HG02642 (cell line): ENCODE results near the gene REXO4.

Source experiments
- ATAC-seq: cut with Tn5 transposase; IDR thresholded peaks from one replicate; pipeline ENCODE4 v1.9.1; 2021; ENCODE audit warnings: mild to moderate bottlenecking; ENCODE audit not compliant: unreplicated experiment, poor library complexity

Gene REXO4

DNA sequence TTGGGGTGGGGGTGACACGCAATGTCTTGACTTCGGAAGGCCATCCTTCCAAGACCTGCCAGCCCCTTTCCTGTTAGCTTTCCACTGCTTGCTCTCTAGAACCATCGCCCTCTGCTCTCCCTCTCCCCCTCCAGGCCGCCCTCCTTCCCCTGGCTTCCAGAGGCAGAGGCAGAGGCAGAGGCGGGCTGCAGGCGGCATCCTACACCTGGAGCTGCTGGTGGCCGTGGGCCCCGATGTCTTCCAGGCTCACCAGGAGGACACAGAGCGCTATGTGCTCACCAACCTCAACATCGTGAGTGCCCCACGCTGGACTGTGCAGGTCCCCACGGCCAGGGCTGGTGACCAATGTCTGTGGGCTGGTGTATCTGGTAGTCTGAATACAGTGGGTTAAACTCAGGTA is 6.4 kb upstream of the REXO4 start:
- ATAC-seq, result no peak

- no peak for ATAC-seq
Measured at GRCh38 chr9:133423216-133423615, 5.4 kb upstream of the REXO4 start.

DNA sequence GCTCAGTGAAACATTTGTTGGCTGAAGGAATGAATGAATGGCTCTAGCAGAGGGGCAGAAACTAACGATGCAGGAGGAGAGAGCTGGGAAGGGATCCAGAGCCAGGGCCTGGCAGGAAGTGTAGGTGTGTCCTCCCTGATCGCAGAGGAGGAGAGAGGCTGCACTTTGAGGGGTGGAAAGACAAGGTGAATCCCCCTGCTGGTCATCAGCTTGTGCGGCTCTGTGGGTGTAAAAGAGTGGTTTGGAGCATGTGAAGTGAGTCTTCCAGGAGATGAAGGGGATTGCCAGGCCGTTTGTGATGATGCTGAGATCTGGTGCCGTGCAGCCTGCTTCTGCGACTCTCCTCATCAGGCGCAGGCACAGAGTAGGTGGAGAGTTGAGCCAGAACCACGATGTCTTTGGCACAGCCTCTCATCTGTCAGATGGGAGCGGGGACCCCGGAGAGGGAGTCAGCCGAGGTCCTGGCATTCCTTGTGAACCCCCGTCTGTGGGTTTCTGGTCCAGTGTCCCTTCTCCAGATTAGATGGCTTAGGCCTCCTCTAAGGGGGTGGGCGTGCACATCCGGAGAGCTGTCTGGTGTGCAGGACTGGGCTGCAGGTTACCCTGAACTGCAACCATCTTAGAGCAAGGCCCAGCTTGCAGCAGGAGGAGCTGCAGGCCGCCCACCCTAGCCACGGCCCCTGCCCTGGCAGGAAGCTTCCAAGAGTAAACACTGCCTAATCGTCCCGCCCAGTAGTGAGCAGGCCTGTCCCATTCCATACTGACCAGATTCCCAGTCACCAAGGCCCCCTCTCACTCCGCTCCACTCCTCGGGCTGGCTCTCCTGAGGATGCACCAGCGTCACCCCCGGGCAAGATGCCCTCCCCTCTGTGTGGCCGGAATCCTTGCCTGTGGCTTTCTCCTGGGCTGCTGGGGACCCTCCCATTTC is 4.1 kb upstream of the REXO4 start, which contains the start of gene ADAMTS13:
Gene ADAMTS13 (plus strand): TSS at position 753 of the 928 bp plus-strand sequence. CDS start 77 bp downstream, at position 830.
- ATAC-seq, result no peak

- no peak for ATAC-seq
Measured at GRCh38 chr9:133420392-133420827, 2.6 kb upstream of the REXO4 start.

- no peak for ATAC-seq
Measured at GRCh38 chr9:133419005-133419404, 1.2 kb upstream of the REXO4 start.

GRCh38 chr9:133415170-133415569 is 2.6 kb downstream of the REXO4 start:
- no peak for ATAC-seq

- ATAC-seq, result no peak
Measured at GRCh38 chr9:133408042-133408441, 9.8 kb downstream of the REXO4 start.

- ATAC-seq, result peak; percentile 70
Measured at GRCh38 chr9:133406480-133407307, 11.1 kb downstream of the REXO4 start.

DNA sequence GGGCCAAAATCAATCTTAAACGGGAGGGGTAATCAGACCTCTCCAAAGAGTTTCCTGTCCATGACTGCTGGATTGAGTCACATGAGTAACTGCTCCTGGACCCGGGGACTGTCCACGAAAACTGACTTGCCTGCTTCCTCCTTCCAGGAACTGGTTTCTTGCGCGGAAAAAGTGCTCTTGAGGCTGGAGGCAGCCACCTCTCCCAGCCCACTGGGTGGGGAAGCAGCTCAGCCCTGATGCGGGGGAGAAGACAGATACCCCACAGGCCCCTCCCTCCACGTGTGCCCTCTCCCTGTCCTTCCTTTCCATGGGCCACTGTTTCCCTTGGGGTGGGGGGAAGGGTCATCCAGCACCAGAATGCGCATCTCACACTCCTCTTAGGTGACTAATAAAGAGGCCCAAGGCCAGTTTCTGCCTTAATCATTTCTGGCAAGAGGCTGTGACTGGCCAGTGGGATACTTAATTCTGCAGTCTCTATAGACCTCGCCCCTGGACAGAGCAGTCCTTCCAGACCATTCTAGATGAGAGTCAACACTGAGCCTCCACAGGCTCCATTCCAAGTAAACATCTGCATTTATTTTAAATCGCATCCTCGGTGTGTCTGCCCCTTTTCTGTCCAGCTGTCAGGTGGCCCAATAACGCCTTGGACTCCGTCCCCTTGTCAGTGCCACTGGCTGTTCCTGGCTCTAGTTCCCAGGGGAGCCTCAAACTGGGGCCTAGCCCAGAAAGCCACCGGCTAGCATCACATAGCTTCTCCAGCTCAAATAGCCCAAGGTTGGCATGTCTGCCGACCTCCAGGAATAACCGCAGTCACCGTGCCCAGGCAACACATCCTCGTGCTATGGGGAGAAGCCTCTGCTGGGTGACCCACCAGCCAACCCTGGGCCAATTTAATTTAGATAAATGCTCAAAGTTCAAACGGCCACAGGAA is 12.0 kb downstream of the REXO4 start:
- ATAC-seq, result no peak

DNA sequence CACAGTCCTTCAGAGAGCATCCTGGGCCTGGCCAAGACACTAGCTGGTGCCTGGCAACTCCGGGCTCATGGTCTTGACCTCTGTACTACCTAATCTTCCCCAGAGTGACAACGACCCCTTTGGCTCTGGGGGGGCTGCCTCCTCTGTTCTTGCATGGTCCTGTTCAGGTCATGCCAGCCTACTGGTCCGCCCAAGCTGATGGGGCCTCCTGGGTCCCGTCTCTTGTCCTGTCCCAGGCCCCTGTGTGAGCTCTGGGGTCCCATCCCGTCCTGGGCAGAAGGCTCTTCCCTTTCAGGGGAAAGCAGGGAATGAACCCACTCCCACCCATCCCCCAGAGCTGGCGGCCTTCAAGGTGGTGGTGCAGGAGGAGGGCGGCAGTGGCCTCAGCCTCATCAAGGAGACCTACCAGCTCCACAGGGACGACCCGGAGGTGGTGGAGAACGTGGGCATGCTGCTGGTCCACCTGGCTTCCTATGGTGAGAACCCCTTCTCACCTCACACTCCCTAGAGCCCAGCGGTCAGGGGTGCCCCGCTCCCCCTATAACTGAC is 13.3 kb downstream of the REXO4 start:
- no peak for ATAC-seq

DNA sequence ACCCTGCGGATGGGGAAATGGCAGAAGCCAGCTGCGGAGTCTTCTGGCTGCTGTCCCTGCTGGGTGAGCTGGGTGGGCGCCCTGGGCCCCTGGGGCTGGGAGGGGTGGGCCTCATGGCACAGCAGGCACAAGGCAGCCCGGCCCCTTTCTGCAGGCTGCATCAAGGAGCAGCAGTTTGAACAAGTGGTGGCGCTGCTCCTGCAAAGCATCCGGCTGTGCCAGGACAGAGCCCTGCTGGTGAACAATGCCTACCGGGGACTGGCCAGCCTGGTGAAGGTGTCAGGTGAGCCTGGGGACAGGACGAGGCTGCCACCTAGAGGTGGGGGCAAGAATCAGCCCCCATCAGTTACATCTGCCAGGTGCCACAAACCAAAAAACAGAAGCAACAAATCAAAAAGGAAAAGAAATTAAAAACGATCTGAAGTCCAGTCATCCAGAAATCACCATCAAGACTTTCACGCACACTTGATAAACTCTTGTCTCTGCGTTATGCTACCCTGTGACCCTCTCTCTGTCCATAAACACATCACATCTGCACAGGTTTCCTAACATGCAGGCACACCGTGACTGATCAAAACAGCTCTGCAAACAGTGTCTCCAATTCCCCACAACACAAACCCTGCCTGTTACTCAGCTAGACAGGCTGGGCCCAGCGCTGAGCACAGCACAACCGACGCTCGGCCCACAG is 13.9 kb downstream of the REXO4 start:
- ATAC-seq, result no peak

DNA sequence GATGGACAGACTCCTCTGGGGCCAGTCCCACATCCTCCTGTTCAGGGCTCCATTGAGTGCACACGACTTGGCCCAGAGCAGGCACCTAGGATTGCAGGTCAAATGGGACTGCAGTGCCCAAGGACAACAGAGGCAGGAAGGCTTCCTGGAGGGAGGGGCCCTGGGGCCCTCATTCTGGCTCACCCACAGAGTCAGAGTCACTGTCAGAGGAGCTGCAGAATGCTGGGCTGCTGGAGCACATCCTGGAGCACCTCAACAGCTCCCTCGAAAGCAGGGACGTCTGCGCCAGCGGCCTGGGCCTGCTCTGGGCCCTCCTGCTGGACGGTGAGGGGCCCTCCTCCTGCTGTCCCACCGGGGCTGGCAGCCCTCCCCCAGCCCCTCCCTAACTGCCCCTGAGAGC is 15.1 kb downstream of the REXO4 start:
- no peak for ATAC-seq

DNA sequence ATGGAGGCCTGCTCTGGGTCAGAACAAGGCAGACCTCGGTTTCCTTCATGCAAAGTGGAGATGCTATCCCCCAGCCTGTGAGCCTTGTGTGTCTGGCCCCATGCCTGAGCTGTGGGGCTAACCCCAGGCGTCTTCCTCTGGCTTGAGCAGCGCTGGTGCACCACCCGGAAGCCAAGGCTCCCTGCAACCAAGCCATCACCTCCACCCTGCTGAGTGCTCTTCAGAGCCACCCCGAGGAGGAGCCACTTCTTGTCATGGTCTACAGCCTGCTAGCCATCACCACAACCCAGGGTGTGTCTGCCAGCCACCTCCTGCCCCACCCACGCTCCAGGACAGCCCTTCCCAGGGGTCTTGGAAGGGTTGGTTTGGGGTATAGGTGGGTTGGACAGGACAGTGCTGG is 16.2 kb downstream of the REXO4 start:
- no peak for ATAC-seq

DNA sequence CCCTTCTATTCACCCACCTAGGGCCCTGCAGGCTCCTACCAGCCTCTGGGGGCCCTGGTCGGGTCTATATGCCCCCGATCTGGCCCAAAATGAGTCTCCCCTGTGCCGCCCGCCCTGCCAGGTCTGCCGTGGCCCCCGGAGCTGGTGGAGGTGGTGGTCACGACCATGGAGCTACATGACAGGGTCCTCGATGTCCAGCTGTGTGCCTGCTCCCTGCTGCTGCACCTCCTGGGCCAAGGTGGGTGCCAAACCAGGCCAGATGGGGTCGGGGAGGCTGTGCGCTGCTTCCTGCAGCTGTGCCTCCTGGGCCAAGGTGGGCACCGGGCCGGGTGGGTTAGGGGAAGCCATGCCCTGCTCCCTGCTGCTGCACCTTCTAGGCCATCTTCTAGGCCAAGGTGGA is 17.5 kb downstream of the REXO4 start:
- no peak for ATAC-seq

GRCh38 chr9:133397895-133398294 is 19.9 kb downstream of the REXO4 start:
- ATAC-seq, result no peak

DNA sequence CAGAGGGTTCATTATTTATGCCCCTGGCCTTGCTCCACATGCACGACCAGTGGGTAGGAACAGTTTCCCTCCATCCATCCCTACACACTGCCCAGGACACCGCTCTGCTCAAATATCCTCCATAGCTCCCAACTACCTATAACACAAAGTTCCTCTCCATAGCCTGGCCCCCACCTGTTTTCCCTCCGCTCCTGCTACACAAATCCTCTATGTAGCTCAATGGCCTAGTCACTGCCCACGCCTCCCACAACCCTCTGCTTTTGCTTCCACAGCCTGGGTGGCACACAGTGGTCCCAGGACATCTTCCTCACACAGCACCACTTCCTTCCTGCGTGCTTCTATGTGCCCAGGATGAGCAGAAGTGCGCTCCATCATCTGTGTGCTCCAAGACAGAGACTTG is 20.4 kb downstream of the REXO4 start:
- no peak for ATAC-seq

DNA sequence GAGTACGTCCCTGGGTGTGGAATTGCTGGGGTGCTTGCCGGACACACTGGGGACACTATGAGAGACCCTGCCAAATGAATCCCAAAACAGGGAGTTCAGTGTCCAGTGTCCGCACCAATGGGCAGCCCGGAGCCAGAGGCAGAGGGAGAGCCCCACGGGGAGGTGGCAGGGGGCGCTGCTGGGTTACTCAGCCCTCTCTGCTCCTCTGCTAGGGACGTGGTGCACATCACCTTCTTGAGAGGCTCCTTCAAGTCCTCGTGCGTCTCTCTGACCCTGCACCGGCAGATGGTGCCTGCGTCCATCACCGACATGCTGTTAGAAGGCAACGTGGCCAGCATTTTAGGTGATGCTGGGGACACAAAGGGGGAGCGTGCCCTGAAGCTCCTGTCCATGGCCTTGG is 20.9 kb downstream of the REXO4 start:
- no peak for ATAC-seq

DNA sequence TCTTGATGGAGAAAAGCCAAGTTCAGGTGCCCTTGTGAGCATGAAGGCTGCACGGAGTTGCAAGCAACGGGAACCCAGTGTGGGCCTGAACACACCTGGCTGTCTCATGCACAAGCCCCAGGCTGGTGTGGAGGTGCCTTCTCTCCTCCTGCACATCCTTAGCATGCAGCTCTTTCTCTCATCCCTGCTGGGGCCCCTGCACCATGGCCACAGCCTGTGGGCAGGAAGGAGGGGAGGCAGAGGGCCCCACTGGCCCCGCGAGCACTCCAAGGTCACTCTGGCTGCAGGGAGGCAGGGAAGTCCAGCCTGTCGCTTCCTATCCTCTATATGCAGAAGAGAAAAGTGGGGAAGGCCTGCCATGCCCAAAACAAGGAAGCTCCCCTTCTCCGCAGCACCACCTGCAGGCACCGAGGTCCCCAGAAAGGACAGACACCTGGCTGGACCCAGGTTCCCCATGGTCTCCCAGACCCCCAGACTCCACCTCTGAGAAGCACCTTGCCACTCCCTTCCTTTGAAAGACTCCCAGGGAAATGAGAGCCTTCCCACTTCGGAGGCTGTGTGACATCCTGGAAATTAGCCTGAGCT is 23.0 kb downstream of the REXO4 start:
- no peak for ATAC-seq

DNA sequence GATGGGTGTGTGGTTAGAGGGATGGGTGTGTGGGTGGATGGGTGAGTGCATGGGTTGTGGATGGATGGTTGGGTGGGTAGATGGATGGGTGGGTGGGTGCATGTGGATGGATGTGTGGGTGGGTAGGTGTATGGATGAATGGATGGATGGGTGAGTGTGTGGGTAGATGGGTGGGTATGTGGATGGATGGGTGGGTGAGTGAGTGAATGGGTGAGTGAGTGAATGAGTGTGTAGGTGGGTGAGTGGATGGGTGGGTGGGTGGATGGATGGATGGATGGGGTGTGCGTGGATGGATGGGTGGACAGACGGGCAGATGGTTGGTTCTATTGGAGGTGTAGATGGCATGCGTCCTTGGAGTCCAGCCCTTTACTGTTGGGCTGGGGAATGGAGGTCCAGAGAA is 24.4 kb downstream of the REXO4 start:
- ATAC-seq, result no peak
